Colonic mucosa (tissue), 4 donors: ENCODE results near the gene GNB1. TPM values are rescaled to one million over a fixed set of nuclear protein-coding genes. Genes with fewer than 3 reads are reported as not detected.

Experiments
- DNase-seq: peaks from one replicate; pipeline ENCODE4 v3.0.0-alpha.2; 2020
- H3K27ac ChIP-seq: fragments of 200-600 bp; one replicate; pipeline ENCODE4 v1.8.0; 2021
- H3K27me3 ChIP-seq: fragments of 200-600 bp; one replicate; pipeline ENCODE4 v1.8.0; 2021
- H3K36me3 ChIP-seq: fragments of 200-600 bp; one replicate; pipeline ENCODE4 v1.8.0; 2021
- H3K4me1 ChIP-seq: fragments of 200-600 bp; one replicate; pipeline ENCODE4 v1.8.0; 2021; ENCODE audit warnings: mild to moderate bottlenecking
- H3K4me3 ChIP-seq: fragments of 200-600 bp; one replicate; pipeline ENCODE4 v1.8.0; 2021
- H3K9ac ChIP-seq, 2 donors: one replicate each; pipeline ENCODE4 v1.7.0; 2013; ENCODE audit warnings: control low read depth in 2 of 2, low read depth in 2 of 2, low read length in 2 of 2
- H3K9me3 ChIP-seq: fragments of 200-600 bp; one replicate; pipeline ENCODE4 v1.8.0; 2021
- CTCF ChIP-seq: fragments of 200-600 bp; IDR thresholded peaks from one replicate; pipeline ENCODE4 v1.8.0; 2022; ENCODE audit warnings: antibody characterized with exemption, mild to moderate bottlenecking
- intact Hi-C: fragments of 100-400 bp; cut with DNase I; formaldehyde crosslinking; loops from one replicate; pipeline ENCODE4 v1.14.1; 2022
- total RNA-seq, 2 donors: library from RNA; stranded (reverse); fragmentation: NEBNext Ultra II Directional in 1 of 2; extraction: Animal tissue kit (Norgen Biotek cat#: 25700) in 1 of 2; gene quantifications; one replicate each; pipeline ENCODE4 v1.2.1, GENCODE V29; 2021
- donor health status: healthy.
- donor health status: DM: no; HTN: no; CAD: no.
- donor health status: DM: no; HTN: no; CAD: no.

The GNB1 gene
- total RNA-seq, 2 donors from 2014 or later = 281 to 367 TPM

GRCh38 chr1:1839311-1839965 is 51.4 kb downstream of the GNB1 start:
- Histone ChIP-seq H3K9ac (no peak overlapping the region), H3K4me3 (no peak overlapping the region), H3K36me3 (no peaks in the 10 kb centered on the region), H3K27me3 (no peaks in the 10 kb centered on the region), H3K27ac (no peak overlapping the region), H3K9me3 (no peaks in the 10 kb centered on the region), H3K4me1 (peaks cover 22% of the 10 kb centered on the region)
- intact Hi-C loops = no loop called here
- DNase-seq = no peak
- TF ChIP-seq CTCF = no peak

- no peak for TF ChIP-seq CTCF
- no peaks in the 10 kb centered on the region for H3K4me1 ChIP-seq
- H3K9me3 ChIP-seq = no peaks in the 10 kb centered on the region
- no peaks in the 10 kb centered on the region for H3K27me3 ChIP-seq
- no peak overlapping the region for H3K4me3 ChIP-seq
- DNase-seq = no peak
- no peak overlapping the region for H3K27ac ChIP-seq
- H3K9ac ChIP-seq = no peak overlapping the region
- intact Hi-C loops = no loop called here
- no peaks in the 10 kb centered on the region for H3K36me3 ChIP-seq
These were observed 54.8 kb downstream of the GNB1 start for GRCh38 chr1:1836119-1836518.

- no peak overlapping the region for H3K4me3 ChIP-seq
- intact Hi-C loops = no loop called here
- H3K36me3 ChIP-seq = no peaks in the 10 kb centered on the region
- H3K27ac ChIP-seq = no peak overlapping the region
- no peak overlapping the region for H3K9ac ChIP-seq
- H3K9me3 ChIP-seq = no peaks in the 10 kb centered on the region
- DNase-seq = no peak
- no peaks in the 10 kb centered on the region for H3K27me3 ChIP-seq
- no peaks in the 10 kb centered on the region for H3K4me1 ChIP-seq
- no peak for TF ChIP-seq CTCF
These were observed 55.3 kb downstream of the GNB1 start for GRCh38 chr1:1835546-1835945.

- no peak for TF ChIP-seq CTCF
- Histone ChIP-seq H3K4me3 (no peak overlapping the region), H3K9me3 (no peaks in the 10 kb centered on the region), H3K36me3 (no peaks in the 10 kb centered on the region), H3K27ac (no peak overlapping the region), H3K27me3 (no peaks in the 10 kb centered on the region), H3K4me1 (no peaks in the 10 kb centered on the region), H3K9ac (no peak overlapping the region)
- no peak for DNase-seq
- intact Hi-C loops = no loop called here
These were observed 57.0 kb downstream of the GNB1 start for GRCh38 chr1:1833916-1834325.

GRCh38 chr1:1833456-1833855 is 57.4 kb downstream of the GNB1 start:
- Histone ChIP-seq H3K27ac (no peak overlapping the region), H3K4me3 (no peak overlapping the region), H3K27me3 (no peaks in the 10 kb centered on the region), H3K9me3 (no peaks in the 10 kb centered on the region), H3K4me1 (no peaks in the 10 kb centered on the region), H3K36me3 (no peaks in the 10 kb centered on the region), H3K9ac (no peak overlapping the region)
- intact Hi-C loops = no loop called here
- DNase-seq = no peak
- TF ChIP-seq CTCF = no peak
